Skeletal muscle cell (primary cell): Measurements from ENCODE around the gene SKIC2.
"Not testable (repeated sequence)": the region's sequence is repeated elsewhere in the genome, so short reads cannot be mapped to it uniquely, and the experiment has no call there.

Experiments
- DNase-seq: peaks from one replicate; pipeline ENCODE4 v3.0.0-alpha.2; 2010; ENCODE audit warnings: low read depth
- H3K4me3 ChIP-seq: 2 replicates; pipeline ENCODE4 v1.5.1; 2011; ENCODE audit warnings: low read depth, mild to moderate bottlenecking, control low read depth, low read length, moderate library complexity

Gene SKIC2

GRCh38 chr6:31958741-31959739, at the start of gene SKIC2, which contains the start of gene NELFE:
TSS of gene SKIC2 (plus strand) at chr6:31959175. CDS start at chr6:31959193, 18 bp downstream.
TSS of gene NELFE (minus strand) at chr6:31958971. CDS start at chr6:31958446, 525 bp downstream.
- peak within 1 kb of the TSS; percentile 100 for H3K4me3 ChIP-seq
- peak; percentile 92 for DNase-seq

GRCh38 chr6:31909298-31909697, 49.7 kb upstream of the SKIC2 start:
- DNase-seq, H3K4me3 ChIP-seq: not testable (repeated sequence)

GRCh38 chr6:31911826-31912585, 47.0 kb upstream of the SKIC2 start:
- no peak for DNase-seq

GRCh38 chr6:31915351-31915750, 43.6 kb upstream of the SKIC2 start:
- H3K4me3 ChIP-seq, result no peak overlapping the region
- no peak for DNase-seq

More at GRCh38 chr6:31911826-31912585, 47.0 kb upstream of the SKIC2 start:
- H3K4me3 ChIP-seq, result no peak overlapping the region

GRCh38 chr6:31915756-31916155, 43.2 kb upstream of the SKIC2 start:
- no peak for DNase-seq
- no peak overlapping the region for H3K4me3 ChIP-seq

GRCh38 chr6:31918069-31918720, 40.8 kb upstream of the SKIC2 start:
- H3K4me3 ChIP-seq, result no peak overlapping the region
- no peak for DNase-seq

- no peak for DNase-seq
- no peak overlapping the region for H3K4me3 ChIP-seq
Observed at GRCh38 chr6:31919624-31920303, 39.2 kb upstream of the SKIC2 start.

- H3K4me3 ChIP-seq, result no peak overlapping the region
- DNase-seq, result no peak
Observed at GRCh38 chr6:31920811-31921210, 38.2 kb upstream of the SKIC2 start.

- H3K4me3 ChIP-seq, result no peak overlapping the region
- DNase-seq, result no peak
Observed at GRCh38 chr6:31922942-31923341, 36.0 kb upstream of the SKIC2 start.

GRCh38 chr6:31927242-31927862, 31.6 kb upstream of the SKIC2 start, which contains the start of gene C2:
TSS of gene C2 (plus strand) at chr6:31927717. CDS start at chr6:31927753, 36 bp downstream.
- DNase-seq, result no peak
- H3K4me3 ChIP-seq, result no peak within 1 kb of the TSS

- no peak overlapping the region for H3K4me3 ChIP-seq
- no peak for DNase-seq
Observed at GRCh38 chr6:31927863-31928671, 30.9 kb upstream of the SKIC2 start.

- H3K4me3 ChIP-seq, result no peak overlapping the region
- no peak for DNase-seq
Observed at GRCh38 chr6:31928672-31928939, 30.4 kb upstream of the SKIC2 start.

- DNase-seq, result no peak
- H3K4me3 ChIP-seq, result no peak overlapping the region
Observed at GRCh38 chr6:31930962-31931361, 28.0 kb upstream of the SKIC2 start.

- not testable (repeated sequence) for H3K4me3 ChIP-seq, DNase-seq
Observed at GRCh38 chr6:31932137-31932536, 26.8 kb upstream of the SKIC2 start.

GRCh38 chr6:31933537-31933936, 25.4 kb upstream of the SKIC2 start:
- DNase-seq, result no peak

GRCh38 chr6:31935021-31935420, 24.0 kb upstream of the SKIC2 start:
- no peak overlapping the region for H3K4me3 ChIP-seq
- DNase-seq, result no peak

More at GRCh38 chr6:31933537-31933936, 25.4 kb upstream of the SKIC2 start:
- H3K4me3 ChIP-seq, result no peak overlapping the region

GRCh38 chr6:31935823-31936222, 23.2 kb upstream of the SKIC2 start:
- H3K4me3 ChIP-seq, result no peak overlapping the region
- no peak for DNase-seq

GRCh38 chr6:31940256-31940664, 18.7 kb upstream of the SKIC2 start:
- no peak overlapping the region for H3K4me3 ChIP-seq
- no peak for DNase-seq
